Skin epidermis (tissue), 12 donors: ENCODE data around the gene ENOSF1.

Experiments used
- H3K27ac ChIP-seq, 21 experiments: fragments of 200-600 bp; sonication (generic) in 11 of 21; one replicate each; pipeline ENCODE4 v1.5.0; 2020; ENCODE audit warnings: mild to moderate bottlenecking in 3 of 21, inconsistent platforms in 2 of 21, moderate library complexity in 2 of 21
- H3K4me3 ChIP-seq, 7 experiments: fragments of 200-600 bp; sonication (generic) in 2 of 7; one replicate each; pipeline ENCODE4 v1.5.0; 2020; ENCODE audit warnings: inconsistent platforms in 2 of 7, mild to moderate bottlenecking in 2 of 7, moderate library complexity in 1 of 7

The ENOSF1 gene

DNA sequence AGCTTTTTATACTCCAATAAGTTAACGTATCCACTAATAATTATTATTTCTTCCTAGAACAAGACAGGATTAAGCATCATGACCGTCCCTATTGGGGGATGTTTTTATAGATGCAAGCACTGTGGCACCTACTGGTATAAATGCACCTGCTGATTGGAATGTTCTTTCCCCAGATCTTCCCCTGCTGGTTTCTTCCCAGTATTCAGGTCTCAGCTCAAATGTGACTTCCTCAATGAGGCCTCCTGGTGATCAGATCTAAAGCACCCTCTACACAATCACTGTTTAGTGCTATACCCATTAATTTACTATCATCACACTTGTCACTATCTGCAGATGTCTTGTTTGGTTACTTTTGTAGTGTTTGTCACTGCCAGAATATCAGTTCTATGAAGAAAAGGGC, 58.9 kb downstream of the ENOSF1 start:
- H3K4me3 ChIP-seq = no peak overlapping the region
- H3K27ac ChIP-seq = no peak overlapping the region

DNA sequence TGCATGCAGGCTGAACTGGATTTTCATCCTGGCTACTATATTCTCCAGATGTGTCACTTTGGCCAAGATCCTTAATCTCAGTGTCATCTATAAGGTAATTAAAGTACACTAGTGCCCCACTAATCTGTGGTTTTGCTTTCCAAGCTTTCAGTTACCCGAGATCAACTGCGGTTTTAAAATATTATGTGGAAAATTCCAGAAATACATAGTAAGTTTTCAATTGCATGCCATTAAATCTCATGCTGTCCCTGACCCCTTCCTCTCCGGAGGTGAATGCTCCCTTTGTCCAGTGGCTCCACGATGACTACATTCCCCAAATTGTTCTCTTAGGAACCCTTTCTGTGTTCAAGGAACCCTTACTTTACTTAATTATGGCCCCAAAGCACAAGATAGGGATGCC, 60.3 kb downstream of the ENOSF1 start:
- Histone ChIP-seq H3K4me3 (no peak overlapping the region), H3K27ac (no peak overlapping the region)

DNA sequence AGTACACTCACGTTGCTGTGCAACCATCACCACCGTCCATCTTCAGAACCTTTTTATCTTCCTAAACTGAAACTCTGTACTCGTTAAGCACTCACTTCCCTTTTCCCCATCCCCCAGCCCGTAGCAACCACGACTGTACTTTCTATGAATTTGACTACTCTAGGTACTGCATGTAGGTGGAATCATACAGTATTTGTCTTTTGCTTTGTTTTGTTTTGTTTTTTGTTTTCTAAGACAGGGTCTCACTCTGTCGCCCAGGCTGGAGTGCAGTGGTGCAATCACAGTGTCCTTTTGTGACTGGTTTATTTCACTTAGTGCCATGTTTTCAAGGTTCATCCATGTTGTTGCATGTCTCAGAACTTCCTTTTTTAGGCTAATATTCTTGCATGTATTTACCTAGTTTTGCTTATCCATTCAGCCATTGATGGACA, 62.0 kb downstream of the ENOSF1 start:
- Histone ChIP-seq H3K27ac (no peak overlapping the region), H3K4me3 (no peak overlapping the region)

DNA sequence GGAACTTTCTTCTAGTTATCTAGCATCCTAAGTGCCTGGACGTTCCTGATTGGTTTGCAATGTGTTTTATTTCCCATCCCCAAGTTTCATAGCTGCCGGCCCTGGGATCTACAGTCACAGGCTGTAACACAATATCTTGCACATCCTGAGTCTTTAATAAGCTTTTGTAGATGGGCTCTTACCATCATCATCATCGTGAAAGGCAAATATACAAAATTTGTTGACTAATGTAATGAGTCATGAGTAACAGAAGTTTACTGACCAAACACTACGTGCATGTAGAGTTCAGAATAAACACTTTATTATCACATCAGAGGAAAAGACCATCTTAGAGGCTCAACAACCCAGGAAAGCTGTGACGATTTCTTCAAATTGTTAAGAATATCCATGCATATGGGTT, 63.1 kb downstream of the ENOSF1 start:
- no peak overlapping the region for H3K27ac ChIP-seq
- H3K4me3 ChIP-seq = no peak overlapping the region

DNA sequence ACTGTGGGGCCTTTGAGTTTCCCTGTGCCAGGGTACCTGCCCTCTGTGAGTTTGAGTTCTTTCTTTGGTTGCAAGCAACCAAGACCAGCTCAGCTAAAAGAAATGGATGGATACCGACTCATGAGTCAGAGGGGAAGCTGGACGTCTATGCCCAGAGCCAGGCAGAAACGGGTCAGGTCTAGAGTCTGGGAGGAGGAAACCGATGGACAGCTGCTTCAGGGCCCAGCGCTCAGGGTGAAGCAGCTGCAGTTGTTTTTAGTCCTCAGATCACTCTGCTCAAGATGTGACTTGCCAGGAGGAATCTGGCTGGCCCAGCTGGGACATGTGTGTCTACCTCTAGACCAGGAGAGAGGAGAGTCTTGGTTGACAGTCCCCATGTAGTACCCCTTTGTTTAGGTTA, 65.1 kb downstream of the ENOSF1 start:
- H3K4me3 ChIP-seq = no peak overlapping the region
- H3K27ac ChIP-seq = no peak overlapping the region

DNA sequence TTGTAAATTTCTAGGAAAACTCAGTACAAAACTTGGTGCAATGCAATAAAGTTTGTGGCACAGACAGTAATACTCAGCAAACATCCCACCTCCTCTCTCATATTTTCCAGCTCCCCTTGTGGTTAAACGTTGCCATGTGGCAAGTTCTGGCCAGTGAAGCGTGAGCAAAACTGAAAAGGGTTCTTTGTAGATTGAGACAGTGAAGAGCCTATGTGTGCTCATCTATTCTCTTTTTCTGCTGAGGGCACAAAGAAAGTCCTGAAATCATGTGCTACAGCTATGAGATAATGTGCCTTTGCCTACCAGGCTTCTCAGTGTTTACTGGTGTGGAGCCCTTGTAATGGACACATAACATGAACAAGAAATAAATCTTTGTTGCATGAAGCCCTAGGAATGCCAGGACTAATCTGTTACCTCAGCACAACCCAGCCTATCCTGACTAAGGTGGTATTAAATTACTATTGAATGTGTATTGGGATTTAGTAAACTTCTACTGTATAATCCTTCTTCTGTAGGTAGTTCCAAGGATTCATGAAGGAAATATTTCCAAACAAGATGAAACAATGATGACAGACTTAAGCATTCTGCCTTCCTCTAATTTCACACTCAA, 67.9 kb downstream of the ENOSF1 start:
- no peak overlapping the region for H3K4me3 ChIP-seq
- no peak overlapping the region for H3K27ac ChIP-seq

DNA sequence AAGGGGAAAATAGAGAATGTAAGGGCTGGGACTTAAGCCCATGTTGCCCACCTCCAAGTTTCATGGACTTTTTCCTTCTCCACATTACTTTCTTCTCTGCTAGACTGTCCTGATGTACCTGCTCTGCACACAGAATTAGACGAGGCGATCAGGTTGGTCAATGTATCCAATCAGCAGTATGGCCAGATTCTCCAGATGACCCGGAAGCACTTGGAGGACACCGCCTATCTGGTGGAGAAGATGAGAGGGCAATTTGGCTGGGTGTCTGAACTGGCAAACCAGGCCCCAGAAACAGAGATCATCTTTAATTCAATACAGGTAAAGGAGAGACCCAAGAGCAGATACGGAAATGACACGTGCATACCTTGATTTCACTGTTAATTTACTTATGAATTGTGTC, 71.2 kb downstream of the ENOSF1 start:
- Histone ChIP-seq H3K4me3 (no peak overlapping the region), H3K27ac (no peak overlapping the region)

DNA sequence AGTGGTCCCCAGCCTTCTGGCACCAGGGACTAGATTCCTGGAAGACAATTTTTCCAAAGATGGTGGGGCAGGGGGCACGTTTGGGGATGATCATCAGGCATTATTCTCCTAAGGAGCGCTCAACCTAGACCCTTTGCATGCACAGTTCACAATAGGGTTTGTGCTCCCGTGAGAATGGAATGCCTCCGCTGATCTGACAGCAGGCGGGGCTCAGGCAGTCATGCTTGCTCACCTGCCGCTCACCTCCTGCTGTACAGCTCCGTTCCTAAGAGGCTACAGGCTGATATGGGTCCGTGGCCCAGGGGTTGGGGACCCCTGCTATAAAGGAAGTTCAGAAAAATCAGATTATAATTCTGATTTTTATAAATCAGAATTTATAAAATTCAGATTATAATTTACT, 77.3 kb downstream of the ENOSF1 start:
- no peak overlapping the region for H3K4me3 ChIP-seq
- H3K27ac ChIP-seq = no peak overlapping the region

DNA sequence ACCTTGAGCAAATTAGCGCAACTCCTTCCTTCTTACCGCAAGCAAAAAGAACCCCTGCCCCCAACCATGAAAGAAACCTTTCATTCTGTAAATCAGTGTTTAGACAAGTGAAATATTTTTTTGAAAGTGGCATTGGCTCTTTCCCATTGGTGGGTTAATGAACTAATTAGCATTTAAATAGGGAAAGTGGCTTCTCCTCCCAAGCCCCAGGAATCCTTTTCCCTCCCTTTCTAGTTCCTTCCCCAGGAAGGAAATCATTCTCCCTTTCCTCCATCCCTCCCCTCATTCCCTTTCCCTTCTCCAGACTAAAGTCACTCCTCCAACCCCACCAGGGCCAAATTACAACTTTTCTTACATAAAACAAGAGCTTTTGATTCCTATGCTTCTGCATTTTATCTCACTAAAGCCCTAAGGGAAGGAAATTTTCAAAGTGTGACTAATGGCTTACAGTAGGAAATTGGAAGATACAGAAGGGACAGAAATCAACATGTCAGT, 77.8 kb downstream of the ENOSF1 start:
- H3K4me3 ChIP-seq = no peak overlapping the region
- no peak overlapping the region for H3K27ac ChIP-seq

DNA sequence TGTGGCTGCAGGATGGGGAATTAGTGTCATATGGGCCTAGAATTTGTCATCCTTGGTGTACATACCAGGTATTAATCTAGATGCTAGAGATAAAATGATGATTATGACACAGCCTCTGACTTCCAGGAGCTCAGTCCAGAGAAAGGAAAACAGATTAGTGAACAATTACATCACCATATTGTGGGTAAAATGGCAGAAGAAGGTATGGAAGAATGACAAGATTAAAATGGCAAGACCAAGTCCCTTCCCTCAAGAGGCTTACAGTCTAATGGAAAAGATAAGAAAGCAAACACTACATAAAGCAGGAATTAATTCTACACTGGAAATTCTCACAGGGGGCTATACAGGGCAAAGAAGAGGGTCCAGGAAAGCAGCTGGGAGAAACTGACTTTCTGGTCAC, 80.9 kb downstream of the ENOSF1 start:
- no peak overlapping the region for H3K27ac ChIP-seq
- no peak overlapping the region for H3K4me3 ChIP-seq

DNA sequence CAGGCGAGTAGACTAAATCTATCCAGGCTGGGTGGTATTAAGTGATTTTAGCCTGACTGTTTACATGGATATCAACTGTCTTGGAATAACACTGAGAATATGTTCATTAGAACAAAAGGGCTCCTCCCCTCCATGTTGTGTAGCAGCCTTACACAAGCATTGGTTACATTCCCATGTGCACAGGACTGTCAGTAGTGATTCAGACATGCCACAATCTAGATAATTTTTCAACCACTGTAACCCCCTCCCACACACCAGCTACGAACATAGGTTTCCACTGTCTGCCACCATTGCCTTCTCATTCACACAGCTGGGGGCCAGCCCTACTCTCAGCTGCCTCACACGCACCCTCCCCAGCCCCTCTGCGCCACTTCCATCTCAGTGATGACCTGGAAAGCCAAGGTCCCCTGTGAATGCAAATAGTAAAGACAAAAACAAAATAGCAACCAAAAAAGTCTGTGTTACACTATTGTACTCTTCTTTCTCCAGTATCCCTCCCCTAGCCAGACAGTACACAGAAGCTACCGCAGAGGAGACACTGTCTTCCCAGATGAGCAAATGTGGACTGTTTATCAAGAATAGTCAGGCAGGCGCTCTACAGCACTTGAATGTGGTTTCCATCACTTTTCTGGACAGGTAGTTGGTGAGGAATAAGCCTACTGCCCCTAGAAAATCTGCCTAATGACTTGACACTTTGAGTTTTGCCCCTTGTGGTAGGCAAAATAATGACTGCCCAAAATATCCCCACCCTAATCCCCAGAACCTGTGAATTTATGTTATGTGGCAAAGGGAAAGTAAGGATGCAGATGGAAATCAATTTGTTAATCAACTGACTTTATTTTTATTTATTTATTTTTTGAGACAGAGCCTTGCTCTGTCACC, 82.9 kb downstream of the ENOSF1 start:
- no peak overlapping the region for H3K4me3 ChIP-seq
- no peak overlapping the region for H3K27ac ChIP-seq

DNA sequence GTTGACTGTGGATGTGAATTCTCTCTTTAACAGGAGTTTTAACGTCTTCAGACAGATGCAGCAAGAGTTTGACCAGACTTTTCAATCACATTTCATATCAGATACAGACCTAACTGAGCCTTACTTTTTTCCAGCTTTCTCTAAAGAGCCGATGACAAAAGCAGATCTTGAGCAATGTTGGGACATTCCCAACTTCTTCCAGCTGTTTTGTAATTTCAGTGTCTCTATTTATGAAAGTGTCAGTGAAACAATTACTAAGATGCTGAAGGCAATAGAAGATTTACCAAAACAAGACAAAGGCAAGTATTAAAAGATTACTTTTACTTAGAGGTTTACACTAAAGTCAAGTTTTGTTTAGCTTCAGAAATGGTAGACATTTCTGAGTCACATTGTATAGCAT, 85.2 kb downstream of the ENOSF1 start:
- Histone ChIP-seq H3K27ac (no peak overlapping the region), H3K4me3 (no peak overlapping the region)

DNA sequence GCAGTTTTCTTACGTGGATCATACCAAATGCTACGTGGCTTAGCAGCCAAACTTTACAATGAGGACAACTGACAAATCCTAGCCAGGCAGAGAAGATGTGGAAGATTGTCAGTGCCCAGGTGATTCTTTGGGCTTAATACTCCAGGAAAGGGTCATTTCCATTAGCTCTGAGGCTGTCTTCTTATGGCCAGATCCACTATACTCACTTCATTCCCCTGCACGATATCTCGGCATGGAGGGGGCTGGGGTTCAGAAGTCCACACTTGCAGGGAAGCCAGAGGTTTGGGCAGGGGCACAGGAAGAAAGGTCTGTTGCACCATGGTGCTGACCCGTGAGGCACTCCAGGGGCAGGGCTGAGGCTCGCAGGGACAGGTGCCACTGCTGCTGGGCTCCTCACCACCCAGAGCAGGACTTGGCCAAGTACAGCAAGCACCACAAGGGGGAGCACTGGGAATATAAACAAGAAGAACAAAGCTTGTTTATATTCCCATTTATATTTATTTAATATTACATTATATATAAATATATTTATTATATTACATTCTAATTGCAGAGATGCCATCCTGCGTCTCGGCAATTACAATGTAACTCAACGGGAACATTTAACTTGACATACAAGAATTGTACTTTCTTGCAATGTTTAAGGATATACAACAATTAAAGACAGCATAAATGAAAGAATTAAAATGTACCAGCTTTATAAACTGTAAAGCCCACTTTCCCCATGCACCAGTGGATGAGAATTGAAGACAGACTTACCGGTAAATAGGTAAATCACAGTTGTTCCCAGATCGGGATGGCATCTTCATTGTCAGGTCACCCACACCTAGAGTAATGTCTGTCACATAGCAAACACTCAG, 88.4 kb downstream of the ENOSF1 start:
- Histone ChIP-seq H3K4me3 (no peak overlapping the region), H3K27ac (no peak overlapping the region)

DNA sequence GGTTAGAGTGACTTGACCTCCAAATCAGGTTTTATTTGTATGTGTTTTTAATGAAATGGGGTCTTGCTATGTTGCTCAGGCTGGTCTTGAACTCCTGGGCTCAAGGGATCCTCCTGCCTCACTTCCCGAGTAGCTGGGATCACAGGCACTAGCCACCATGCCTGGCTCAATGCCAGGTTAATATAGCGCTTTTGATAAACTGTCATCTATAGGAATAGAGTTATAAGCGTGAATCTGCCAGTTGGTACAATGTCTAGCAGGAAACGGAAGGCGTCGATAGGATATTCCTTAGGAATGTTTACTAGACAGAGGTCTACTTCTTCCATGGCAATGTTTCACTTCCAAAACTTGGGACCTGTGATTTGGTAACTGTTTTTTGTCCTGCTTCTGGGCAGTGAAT, 90.1 kb downstream of the ENOSF1 start:
- Histone ChIP-seq H3K4me3 (no peak overlapping the region), H3K27ac (no peak overlapping the region)

DNA sequence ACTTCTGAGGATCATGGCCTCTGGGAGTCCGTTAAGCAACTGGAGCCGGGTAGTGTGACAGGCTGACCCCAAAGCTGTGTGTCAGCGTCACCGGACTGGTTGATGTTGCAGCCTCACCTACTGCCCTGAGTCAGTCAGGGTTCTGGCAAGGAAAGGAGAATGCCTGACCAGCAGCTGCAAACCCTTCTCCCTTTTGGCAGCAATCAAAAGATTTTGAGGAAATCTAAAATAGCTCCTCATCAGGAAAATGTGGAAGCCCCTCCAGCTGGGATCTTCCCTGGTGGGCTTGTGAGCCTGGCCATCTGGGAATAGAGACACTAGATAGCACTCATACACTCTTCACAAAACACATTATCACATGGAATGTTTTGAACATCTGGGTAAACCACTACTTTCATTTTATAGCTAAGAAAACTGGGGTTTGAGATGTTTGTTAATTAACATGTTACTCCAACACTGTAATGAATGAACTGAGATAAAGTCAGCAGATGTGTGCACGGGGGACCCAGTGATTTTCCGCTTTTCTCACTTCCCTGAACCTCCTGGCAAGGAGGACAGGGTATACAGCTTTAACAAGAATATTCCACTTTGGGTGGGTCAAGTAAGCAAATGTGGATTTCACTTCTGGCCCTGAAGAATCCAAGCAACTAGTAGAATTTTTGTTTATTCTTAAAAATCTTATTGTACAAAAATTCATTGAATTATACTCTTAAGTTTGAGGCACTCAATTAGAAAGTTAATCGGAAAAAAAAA, 91.0 kb downstream of the ENOSF1 start:
- H3K4me3 ChIP-seq = no peak overlapping the region

More for the DNA sequence above, 91.0 kb downstream of the ENOSF1 start:
- H3K27ac ChIP-seq = no peak overlapping the region
